ENCODE measurements around the gene AHNAK.

Gene AHNAK

DNA sequence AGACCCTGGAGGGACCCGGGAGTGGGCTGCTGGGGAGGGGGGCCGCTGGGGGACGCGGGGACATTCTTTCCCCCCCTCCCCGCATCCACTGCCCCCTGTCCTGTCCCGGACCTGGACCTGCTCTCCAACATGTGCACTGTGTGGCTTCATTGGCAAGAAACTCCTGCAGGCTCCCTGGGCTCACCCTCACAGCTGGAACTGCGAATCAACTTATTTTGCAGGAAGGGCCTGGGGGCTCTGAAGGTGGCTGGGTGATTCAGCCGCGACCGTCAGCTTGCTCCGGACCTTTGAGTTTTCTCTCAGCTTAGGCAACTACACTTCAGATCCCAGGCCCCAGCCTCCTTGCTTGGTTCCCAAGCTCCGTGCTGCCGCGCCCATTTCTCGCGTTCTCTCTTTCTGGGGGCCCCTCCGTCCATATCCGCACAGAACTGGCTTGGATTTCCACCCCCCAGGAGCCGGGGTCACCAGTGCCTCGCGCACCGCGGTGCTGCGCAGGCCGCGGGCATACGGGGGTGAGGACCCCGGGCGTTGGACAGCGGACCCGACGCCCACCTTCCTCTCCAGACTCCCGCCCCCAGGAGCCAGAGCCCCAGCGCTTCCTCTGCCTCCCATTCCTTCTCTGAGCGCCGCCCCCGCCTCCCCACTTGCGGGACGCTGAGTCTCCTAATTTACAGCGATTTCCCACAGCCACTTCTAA lies 471 bp upstream of the AHNAK start:
- H3K4me3 ChIP-seq (ENCODE audit: low read depth, low read length): peak overlapping the region; percentile 99
- TF ChIP-seq, protein P1, sequence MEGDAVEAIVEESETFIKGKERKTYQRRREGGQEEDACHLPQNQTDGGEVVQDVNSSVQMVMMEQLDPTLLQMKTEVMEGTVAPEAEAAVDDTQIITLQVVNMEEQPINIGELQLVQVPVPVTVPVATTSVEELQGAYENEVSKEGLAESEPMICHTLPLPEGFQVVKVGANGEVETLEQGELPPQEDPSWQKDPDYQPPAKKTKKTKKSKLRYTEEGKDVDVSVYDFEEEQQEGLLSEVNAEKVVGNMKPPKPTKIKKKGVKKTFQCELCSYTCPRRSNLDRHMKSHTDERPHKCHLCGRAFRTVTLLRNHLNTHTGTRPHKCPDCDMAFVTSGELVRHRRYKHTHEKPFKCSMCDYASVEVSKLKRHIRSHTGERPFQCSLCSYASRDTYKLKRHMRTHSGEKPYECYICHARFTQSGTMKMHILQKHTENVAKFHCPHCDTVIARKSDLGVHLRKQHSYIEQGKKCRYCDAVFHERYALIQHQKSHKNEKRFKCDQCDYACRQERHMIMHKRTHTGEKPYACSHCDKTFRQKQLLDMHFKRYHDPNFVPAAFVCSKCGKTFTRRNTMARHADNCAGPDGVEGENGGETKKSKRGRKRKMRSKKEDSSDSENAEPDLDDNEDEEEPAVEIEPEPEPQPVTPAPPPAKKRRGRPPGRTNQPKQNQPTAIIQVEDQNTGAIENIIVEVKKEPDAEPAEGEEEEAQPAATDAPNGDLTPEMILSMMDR (IDR thresholded peaks at IDR 0.05; ENCODE audit: low read depth, low read length): no peak

DNA sequence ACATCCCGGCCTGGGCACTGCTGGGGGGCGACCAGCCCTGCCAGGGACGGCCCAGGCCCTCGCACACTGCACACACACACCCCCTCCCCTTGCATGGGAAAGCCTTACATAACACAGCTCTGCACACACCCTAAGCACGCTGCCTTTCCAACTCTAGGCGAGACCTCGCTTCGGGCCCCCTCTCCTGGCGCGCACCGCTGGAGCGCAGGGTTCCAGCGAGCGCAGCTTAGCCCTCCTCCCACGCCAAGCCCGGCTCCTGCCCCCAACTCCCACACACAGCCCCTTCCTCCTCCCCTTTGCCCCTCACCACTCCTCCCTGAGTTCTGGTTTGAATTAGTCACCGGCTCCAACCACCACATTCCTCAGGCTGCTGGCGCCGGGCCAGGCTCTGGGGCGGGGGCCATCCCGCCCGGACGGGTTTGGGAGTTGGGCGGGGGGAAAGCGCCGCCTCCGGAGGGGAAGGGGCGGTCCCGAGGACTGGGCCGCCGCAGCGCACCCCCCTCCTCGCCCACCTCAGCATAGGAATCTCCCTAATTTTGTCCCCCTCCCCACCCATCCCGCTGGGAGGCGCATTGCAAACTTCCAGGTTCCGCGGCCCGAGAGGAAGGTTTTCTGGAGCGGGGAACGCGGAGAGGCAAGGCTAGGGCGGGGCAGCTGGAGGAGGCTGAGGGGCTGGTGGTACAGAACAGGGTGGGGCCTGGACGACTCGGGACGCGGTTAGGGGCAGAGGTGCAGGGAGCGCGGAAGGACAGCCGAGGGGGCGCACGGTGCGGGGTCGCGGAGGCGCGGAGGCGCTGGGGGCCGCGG lies 966 bp downstream of the AHNAK start:
- peak overlapping the region; percentile 99 for H3K4me3 ChIP-seq (ENCODE audit: low read depth, low read length)

DNA sequence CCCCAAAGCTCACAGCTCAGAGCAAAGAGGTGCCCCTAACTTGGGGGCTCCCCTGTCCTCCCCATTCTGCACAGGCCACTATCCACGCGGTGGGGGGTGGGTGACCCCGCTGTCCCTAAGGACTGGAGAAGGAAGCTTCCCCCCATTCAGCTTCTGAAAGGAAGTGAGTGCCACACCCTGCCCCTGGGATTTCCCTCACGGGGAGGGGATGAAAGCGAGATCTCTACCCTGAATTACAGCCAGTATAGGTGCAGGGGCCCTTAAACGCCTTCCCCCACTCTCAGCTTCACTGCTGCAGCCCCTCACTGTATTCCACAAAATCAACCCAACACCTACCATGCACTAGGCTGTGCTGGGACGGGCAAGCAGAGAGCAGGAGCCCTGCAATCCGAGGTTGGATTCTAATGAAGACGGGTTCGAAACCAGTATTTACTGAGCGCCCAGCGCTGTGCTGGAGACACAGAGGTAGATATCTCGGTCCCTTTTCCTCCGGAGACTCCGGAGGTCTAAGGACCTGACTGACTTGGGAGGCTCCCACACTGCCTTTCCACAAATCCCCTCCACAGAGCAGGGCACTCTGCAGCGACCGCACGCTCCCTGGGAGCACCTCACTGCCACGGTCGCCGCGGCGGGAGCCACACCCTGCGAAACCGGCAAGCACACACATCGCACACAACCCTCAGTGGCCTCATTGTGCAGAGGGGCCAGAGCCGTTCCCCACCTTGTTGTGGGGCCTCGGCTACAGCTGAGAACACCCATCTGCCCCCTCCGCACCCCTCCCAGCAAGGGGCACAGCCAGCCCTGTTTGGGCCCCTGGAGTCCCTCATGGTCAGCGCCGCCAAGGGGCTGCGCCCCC lies 1.8 kb downstream of the AHNAK start:
- H3K4me3 ChIP-seq (ENCODE audit: low read depth, low read length): peak overlapping the region; percentile 99
- TF ChIP-seq, protein P1 (IDR thresholded peaks at IDR 0.05; ENCODE audit: low read depth, low read length): no peak

More for the DNA sequence above, 966 bp downstream of the AHNAK start:
- TF ChIP-seq, protein P1 (IDR thresholded peaks at IDR 0.05; ENCODE audit: low read depth, low read length): no peak

DNA sequence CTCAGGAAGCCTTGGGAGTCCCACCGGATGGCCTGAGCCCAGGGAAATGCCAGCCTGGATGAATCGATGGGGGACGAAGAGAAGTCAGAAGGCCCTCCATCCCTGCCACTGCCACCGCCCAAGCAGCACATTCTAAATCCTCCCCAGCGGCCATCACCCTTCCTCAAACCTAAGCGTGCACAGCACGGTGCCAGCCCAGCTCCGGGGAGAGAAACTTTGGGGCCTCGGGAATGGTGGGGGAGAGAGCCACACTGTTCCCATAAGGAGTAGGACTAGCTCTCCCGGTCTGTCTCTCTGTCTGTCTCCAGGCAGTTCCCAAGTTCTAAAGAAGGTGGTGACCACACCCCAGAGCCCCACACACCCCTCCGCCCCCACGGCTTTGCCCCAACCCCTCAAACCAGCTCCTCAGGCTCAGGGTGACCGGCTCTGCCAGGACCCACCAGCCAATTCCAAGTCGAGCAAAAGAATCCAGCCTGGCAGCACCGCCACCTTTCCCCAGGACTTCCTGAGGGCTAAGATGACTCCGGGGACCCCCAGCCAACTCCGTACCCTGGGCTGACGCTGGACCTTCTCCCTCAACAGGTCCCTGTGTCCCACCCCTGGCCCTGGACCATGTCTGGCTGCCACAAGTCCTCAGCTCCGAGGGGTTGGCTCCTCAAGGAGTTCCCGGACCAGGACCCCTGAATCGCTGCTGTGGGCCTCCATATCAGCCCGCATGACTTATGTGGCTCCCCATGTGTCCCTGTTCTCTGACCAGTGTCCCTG lies 2.7 kb downstream of the AHNAK start:
- peak overlapping the region; percentile 99 for H3K4me3 ChIP-seq (ENCODE audit: low read depth, low read length)
- TF ChIP-seq, protein P1 (IDR thresholded peaks at IDR 0.05; ENCODE audit: low read depth, low read length): no peak

DNA sequence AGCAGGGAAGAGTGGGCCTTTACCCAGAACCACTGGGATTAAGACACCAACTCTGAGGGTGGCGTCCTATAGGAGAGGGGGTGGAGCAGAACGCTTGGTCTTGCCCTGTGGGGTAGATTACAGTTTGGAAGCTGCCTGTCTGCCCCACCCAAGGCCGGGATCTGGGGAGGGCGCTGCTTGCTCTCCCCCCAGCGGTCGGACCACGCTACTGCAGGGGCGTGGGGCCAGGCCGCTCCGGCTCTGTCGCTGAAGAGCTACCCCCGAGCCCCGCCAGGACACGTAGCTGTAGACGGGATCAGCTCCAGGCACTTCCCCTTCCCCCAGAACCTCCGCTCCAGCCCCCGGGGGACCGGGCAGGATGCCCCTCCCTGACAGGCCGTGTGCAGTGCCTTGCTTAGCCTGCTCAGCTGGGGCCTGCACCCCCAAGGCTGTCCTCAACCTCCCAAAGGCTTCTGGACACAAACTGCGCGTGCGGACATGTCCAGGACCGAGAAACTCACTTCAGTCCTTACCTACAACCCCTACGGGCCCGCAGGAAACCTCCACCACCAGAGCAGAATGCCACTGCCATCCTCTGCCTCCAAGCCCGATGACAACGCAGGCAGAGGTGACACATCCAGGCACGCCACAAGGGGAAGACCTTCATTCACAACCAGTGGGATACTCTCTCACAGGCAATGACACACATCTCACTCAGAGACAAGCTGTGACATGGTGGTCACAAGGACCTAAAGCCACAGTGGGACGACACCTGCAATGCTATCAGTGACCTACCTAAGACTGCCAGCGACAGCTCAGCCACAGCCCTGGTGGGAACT lies 3.6 kb downstream of the AHNAK start:
- TF ChIP-seq, protein P1 (IDR thresholded peaks at IDR 0.05; ENCODE audit: low read depth, low read length): peak; percentile 97
- H3K4me3 ChIP-seq (ENCODE audit: low read depth, low read length): peak overlapping the region; percentile 99

DNA sequence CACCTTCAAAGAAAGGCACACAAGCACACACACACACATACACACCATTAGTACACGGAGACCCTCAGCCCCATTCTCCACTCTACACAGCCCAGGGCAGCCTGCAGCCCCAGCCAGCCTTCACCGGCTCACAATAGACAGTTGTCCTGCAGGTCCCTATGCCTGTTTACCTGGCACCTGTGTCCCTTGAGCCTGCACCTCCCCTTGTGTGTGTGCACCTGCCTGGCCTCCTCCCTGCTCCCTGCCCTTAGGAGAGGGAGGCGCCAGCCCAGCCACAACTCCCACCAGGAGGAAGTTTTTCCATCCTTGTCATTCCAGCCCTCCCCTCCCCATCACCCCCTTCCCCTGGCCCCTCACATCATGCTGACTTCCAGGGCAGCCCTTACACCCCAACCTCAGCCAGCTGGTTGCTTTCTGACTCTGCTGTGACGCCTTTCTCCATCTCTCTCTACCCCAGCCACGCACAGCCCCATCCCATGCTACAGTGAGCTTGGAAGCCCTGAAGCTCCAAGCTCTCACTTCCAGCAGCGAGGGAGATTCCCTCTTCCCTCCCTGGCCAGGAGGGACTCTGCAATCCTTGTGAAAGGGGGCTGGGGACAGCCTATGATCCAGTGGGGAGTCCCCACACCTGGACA lies 4.4 kb downstream of the AHNAK start:
- TF ChIP-seq, protein P1 (IDR thresholded peaks at IDR 0.05; ENCODE audit: low read depth, low read length): no peak
- peak overlapping the region; percentile 99 for H3K4me3 ChIP-seq (ENCODE audit: low read depth, low read length)
